ENCODE data around the gene CRYGD. TPM values are rescaled to one million over a fixed set of nuclear protein-coding genes. Genes with fewer than 3 reads are reported as not detected.

Gene CRYGD
- total and polyA plus RNA-seq, 9 of the 15 experiments (the other 6 are each of a cell fraction or from before 2014, with no cell fraction given), result not detected

- TF ChIP-seq ZNF395 (CRISPR knock-in tag; IDR thresholded peaks at IDR 0.05) (no peak), ZNF316 (IDR thresholded peaks at IDR 0.05) (peak; percentile 54), MNT (conservative IDR thresholded peaks at IDR 0.05) (peak; percentile 12 to 58; a peak in 2 of 4 replicates), MAFF (IDR thresholded peaks at IDR 0.05; ENCODE audit: low read length) (peak; percentile 57; the same call in 1 of the 2 replicates), ZNF133 (CRISPR knock-in tag; IDR thresholded peaks at IDR 0.05) (no peak), CCNT2 (IDR thresholded peaks at IDR 0.05; ENCODE audit: borderline replicate concordance, extremely low read depth, insufficient read length, low read depth, low read length) (no peak), MAFK (IDR thresholded peaks at IDR 0.05; ENCODE audit: low read length) (peak; percentile 53; the same call in 1 of the 2 replicates), ELF1 (tag; IDR thresholded peaks at IDR 0.05) (0 out of 2 replicates have a peak, but pooled peaks have one; percentile 29), ZNF740 (CRISPR knock-in tag; IDR thresholded peaks at IDR 0.05) (no peak), ZNF740 (tag; IDR thresholded peaks at IDR 0.05) (no peak), MED1 (CRISPR knock-in tag; IDR thresholded peaks at IDR 0.05; ENCODE audit: borderline replicate concordance) (no peak), ZBTB7A (IDR thresholded peaks at IDR 0.05; ENCODE audit: borderline replicate concordance, control insufficient read depth, low read depth, low read length) (no peak), LARP7 (IDR thresholded peaks at IDR 0.05) (no peak), NR2F6 (CRISPR knock-in tag; IDR thresholded peaks at IDR 0.05) (no peak), PCBP2 (IDR thresholded peaks at IDR 0.05; ENCODE audit: low read depth, low read length, poor library complexity, severe bottlenecking) (no peak)
- TF ChIP-seq, protein P1, sequence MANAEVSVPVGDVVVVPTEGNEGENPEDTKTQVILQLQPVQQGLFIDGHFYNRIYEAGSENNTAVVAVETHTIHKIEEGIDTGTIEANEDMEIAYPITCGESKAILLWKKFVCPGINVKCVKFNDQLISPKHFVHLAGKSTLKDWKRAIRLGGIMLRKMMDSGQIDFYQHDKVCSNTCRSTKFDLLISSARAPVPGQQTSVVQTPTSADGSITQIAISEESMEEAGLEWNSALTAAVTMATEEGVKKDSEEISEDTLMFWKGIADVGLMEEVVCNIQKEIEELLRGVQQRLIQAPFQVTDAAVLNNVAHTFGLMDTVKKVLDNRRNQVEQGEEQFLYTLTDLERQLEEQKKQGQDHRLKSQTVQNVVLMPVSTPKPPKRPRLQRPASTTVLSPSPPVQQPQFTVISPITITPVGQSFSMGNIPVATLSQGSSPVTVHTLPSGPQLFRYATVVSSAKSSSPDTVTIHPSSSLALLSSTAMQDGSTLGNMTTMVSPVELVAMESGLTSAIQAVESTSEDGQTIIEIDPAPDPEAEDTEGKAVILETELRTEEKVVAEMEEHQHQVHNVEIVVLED (CRISPR knock-in tag; IDR thresholded peaks at IDR 0.05), result no peak
- TF ChIP-seq, protein P2, sequence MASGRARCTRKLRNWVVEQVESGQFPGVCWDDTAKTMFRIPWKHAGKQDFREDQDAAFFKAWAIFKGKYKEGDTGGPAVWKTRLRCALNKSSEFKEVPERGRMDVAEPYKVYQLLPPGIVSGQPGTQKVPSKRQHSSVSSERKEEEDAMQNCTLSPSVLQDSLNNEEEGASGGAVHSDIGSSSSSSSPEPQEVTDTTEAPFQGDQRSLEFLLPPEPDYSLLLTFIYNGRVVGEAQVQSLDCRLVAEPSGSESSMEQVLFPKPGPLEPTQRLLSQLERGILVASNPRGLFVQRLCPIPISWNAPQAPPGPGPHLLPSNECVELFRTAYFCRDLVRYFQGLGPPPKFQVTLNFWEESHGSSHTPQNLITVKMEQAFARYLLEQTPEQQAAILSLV (tag; IDR thresholded peaks at IDR 0.05), result no peak
- TF ChIP-seq, protein P3, sequence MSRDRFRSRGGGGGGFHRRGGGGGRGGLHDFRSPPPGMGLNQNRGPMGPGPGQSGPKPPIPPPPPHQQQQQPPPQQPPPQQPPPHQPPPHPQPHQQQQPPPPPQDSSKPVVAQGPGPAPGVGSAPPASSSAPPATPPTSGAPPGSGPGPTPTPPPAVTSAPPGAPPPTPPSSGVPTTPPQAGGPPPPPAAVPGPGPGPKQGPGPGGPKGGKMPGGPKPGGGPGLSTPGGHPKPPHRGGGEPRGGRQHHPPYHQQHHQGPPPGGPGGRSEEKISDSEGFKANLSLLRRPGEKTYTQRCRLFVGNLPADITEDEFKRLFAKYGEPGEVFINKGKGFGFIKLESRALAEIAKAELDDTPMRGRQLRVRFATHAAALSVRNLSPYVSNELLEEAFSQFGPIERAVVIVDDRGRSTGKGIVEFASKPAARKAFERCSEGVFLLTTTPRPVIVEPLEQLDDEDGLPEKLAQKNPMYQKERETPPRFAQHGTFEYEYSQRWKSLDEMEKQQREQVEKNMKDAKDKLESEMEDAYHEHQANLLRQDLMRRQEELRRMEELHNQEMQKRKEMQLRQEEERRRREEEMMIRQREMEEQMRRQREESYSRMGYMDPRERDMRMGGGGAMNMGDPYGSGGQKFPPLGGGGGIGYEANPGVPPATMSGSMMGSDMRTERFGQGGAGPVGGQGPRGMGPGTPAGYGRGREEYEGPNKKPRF (IDR thresholded peaks at IDR 0.05; ENCODE audit: low read depth, low read length), result no peak
These were observed 47.8 kb upstream of the CRYGD start (continued) for GRCh38 chr2:208172125-208172524.

Measured in K562 (cell line).